Suprapubic skin (tissue), 4 donors: ENCODE data around the gene MROH2A. TPM values are rescaled to one million over a fixed set of nuclear protein-coding genes. Genes with fewer than 3 reads are reported as not detected.
"Not testable (repeated sequence)": the region's sequence is repeated elsewhere in the genome, so short reads cannot be mapped to it uniquely, and the experiment has no call there.

Experiments
- DNase-seq, 2 donors: peaks; one replicate each; pipeline ENCODE4 v3.0.0-alpha.2; 2019; ENCODE audit warnings: low spot score in 2 of 2
- H3K27ac ChIP-seq: fragments of 200-600 bp; sonication (generic); one replicate; pipeline ENCODE4 v1.5.1; 2019
- H3K27me3 ChIP-seq: fragments of 200-600 bp; sonication (generic); one replicate; pipeline ENCODE4 v1.5.1; 2019
- H3K36me3 ChIP-seq: fragments of 200-600 bp; sonication (generic); one replicate; pipeline ENCODE4 v1.5.1; 2019
- H3K4me1 ChIP-seq: fragments of 200-600 bp; sonication (generic); one replicate; pipeline ENCODE4 v1.5.1; 2019
- H3K4me3 ChIP-seq: fragments of 200-600 bp; sonication (generic); one replicate; pipeline ENCODE4 v1.5.1; 2019; ENCODE audit warnings: mild to moderate bottlenecking
- H3K9me3 ChIP-seq: fragments of 200-600 bp; sonication (generic); one replicate; pipeline ENCODE4 v1.5.1; 2019
- CTCF ChIP-seq, 2 donors: fragments of 200-600 bp in 1 of 2; fragments of 450-650 bp in 1 of 2; sonication (generic) in 1 of 2; IDR thresholded peaks; one replicate each; pipeline ENCODE4 v1.5.1; 2016 to 2019; ENCODE audit warnings: antibody characterized with exemption in 2 of 2, mild to moderate bottlenecking in 1 of 2, moderate library complexity in 1 of 2
- EP300 ChIP-seq: sonication (generic); formaldehyde crosslinking; IDR thresholded peaks from one replicate; pipeline ENCODE4 v1.6.1; 2017; ENCODE audit warnings: antibody characterized with exemption
- POLR2A ChIP-seq, 2 donors: fragments of 450-650 bp; IDR thresholded peaks; one replicate each; pipeline ENCODE4 v1.6.1; 2017; ENCODE audit warnings: antibody characterized with exemption in 2 of 2, mild to moderate bottlenecking in 2 of 2, moderate library complexity in 2 of 2
- POLR2AphosphoS5 ChIP-seq, 3 donors: sonication (generic); formaldehyde crosslinking; IDR thresholded peaks; one replicate each; pipeline ENCODE4 v1.6.1; 2017; ENCODE audit warnings: antibody characterized with exemption in 3 of 3
- WGBS: methylation state at CpG from one replicate; pipeline ENCODE4 v1.1.5; 2018; 5-methylcytosine and 5-hydroxymethylcytosine counted together
- total RNA-seq, 4 donors: library from RNA; depleted of rRNA; stranded (reverse); fragments of >200 nt; gene quantifications; one replicate each; pipeline ENCODE4 v1.1.0, GENCODE V29; 2016

The MROH2A gene
- total RNA-seq, 4 donors from 2014 or later: not detected

DNA sequence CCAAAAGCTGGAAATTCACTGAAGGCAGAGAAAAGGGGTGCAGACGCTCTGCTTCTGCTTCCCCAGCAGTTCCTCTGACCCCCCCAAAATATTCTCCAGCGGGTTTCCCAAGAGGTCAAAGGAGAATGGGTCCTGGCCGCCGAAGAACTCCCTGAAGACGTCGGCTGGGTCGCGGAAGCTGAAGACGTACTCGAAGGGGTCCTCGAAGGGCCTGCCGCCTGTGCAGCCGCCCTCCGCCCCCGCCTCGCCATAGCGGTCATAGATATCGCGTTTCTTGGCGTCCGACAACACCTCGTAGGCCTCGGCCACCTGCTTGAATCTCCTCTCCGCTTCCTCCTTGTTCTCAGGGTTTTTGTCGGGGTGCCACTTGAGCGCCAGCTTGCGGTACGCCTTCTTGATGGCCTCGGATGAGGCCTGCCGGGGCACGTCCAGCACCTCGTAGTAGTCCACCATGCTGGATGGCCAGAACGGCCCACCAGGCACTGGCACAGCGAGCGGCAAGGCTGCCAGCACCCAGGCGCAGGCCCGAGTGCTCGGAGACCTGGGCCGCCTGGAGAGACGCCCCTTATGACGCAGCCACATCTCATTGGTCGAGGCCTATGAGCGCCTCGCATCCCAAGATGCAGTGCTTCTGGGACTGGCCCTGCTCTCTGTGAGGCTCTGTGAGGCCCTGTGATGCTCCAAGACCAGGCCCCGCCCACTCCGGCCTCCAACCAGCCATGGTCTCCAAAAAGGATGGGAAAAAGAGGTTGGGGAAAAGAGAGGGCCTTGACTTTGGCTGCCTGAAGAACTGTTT is 34.5 kb upstream of the MROH2A start:
- H3K9me3 ChIP-seq: no peaks in the 10 kb centered on the region
- no peak overlapping the region for H3K4me3 ChIP-seq
- H3K27me3 ChIP-seq: no peaks in the 10 kb centered on the region
- H3K36me3 ChIP-seq: no peaks in the 10 kb centered on the region
- WGBS: 92% methylated on average over 32 of the region's 46 CpGs
- no peaks in the 10 kb centered on the region for H3K4me1 ChIP-seq
- DNase-seq: no peak
- TF ChIP-seq POLR2A (IDR thresholded peaks at IDR 0.05) (no peak), EP300 (no peak), POLR2AphosphoS5 (IDR thresholded peaks at IDR 0.05) (no peak), CTCF (IDR thresholded peaks at IDR 0.05) (no peak)
- no peak overlapping the region for H3K27ac ChIP-seq

DNA sequence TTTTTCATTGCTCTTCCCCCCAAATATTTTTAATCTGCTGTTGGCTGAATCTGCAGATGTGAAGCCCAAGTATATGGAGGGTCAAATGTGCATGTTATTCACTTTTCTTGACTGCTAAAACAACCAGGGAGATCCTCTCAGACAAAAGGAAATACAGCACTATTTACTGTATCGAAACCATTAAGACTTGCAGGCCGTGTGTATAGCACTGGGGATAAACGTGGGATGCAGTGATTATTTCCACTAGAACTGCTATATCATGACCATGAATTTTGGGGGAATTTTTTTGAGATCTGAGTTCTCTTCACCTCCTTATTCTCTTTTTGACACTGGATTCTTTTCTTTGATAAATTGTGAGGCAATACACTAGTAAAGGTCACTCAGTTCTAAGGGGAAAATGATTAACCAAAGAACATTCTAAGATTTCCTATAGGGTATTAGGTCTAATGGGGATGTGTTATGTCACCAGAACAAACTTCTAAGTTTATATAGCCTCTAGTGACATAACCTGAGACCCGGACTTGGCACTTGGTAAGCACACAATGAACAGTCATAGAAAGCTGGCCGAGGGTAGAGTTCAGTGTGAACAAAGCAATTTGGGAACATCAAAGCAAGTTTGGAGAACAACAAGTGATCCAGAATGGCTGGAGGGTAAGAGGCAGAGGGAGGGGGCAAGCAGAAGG is 32.9 kb upstream of the MROH2A start:
- H3K4me1 ChIP-seq: no peaks in the 10 kb centered on the region
- TF ChIP-seq EP300: no peak
- TF ChIP-seq CTCF (IDR thresholded peaks at IDR 0.05): no peak
- TF ChIP-seq POLR2AphosphoS5 (IDR thresholded peaks at IDR 0.05): no peak
- no peak for TF ChIP-seq POLR2A (IDR thresholded peaks at IDR 0.05)
- no peaks in the 10 kb centered on the region for H3K27me3 ChIP-seq
- 77% methylated on average over 5 of the region's 5 CpGs for WGBS
- no peak overlapping the region for H3K27ac ChIP-seq
- H3K4me3 ChIP-seq: no peak overlapping the region
- no peak for DNase-seq
- no peaks in the 10 kb centered on the region for H3K9me3 ChIP-seq
- no peaks in the 10 kb centered on the region for H3K36me3 ChIP-seq

GRCh38 chr2:233745838-233746237 is 32.3 kb upstream of the MROH2A start:
- H3K4me3 ChIP-seq, H3K4me1 ChIP-seq, DNase-seq, H3K36me3 ChIP-seq, H3K27ac ChIP-seq, H3K27me3 ChIP-seq, H3K9me3 ChIP-seq: not testable (repeated sequence)
- 74% methylated on average over 2 of the region's 2 CpGs for WGBS

GRCh38 chr2:233746475-233747282 is 31.5 kb upstream of the MROH2A start:
- no peak overlapping the region for H3K4me3 ChIP-seq
- no peak for DNase-seq
- H3K27me3 ChIP-seq: no peaks in the 10 kb centered on the region
- no peaks in the 10 kb centered on the region for H3K36me3 ChIP-seq
- H3K9me3 ChIP-seq: no peaks in the 10 kb centered on the region
- TF ChIP-seq POLR2A (IDR thresholded peaks at IDR 0.05): no peak
- TF ChIP-seq POLR2AphosphoS5 (IDR thresholded peaks at IDR 0.05): no peak
- TF ChIP-seq EP300: no peak
- TF ChIP-seq CTCF (IDR thresholded peaks at IDR 0.05): no peak
- 79% methylated on average over 10 of the region's 10 CpGs for WGBS
- no peak overlapping the region for H3K27ac ChIP-seq
- H3K4me1 ChIP-seq: no peaks in the 10 kb centered on the region

GRCh38 chr2:233747283-233747544 is 30.9 kb upstream of the MROH2A start:
- WGBS: 91% methylated on average over 4 of the region's 6 CpGs
- TF ChIP-seq POLR2AphosphoS5 (IDR thresholded peaks at IDR 0.05) (no peak), CTCF (IDR thresholded peaks at IDR 0.05) (no peak), POLR2A (IDR thresholded peaks at IDR 0.05) (no peak), EP300 (no peak)
- Histone ChIP-seq H3K36me3 (no peaks in the 10 kb centered on the region), H3K4me3 (no peak overlapping the region), H3K27me3 (no peaks in the 10 kb centered on the region), H3K4me1 (no peaks in the 10 kb centered on the region), H3K9me3 (no peaks in the 10 kb centered on the region), H3K27ac (no peak overlapping the region)
- DNase-seq: no peak

DNA sequence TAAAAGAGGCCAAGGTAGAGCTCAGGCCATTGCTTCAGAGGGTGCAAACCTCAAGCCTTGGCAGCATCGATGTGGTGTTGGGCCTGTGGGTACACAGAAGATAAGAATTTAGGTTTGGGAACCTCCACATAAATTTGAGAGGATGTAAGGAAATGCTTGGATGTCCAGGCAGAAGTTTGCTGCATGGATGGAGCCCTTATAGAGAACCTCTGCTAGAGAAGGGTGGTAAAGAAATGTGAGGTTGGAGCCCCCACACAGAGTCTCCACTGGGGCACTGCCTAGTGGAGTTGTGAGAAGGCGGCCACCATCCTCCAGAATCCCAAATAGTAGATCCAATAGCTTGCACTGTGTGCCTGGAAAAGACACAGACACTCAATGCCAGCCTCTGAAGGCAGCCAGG is 27.4 kb upstream of the MROH2A start:
- WGBS: 71% methylated on average over 2 of the region's 2 CpGs
- H3K27me3 ChIP-seq, H3K27ac ChIP-seq, H3K9me3 ChIP-seq, H3K4me3 ChIP-seq, H3K4me1 ChIP-seq, DNase-seq, H3K36me3 ChIP-seq: not testable (repeated sequence)

DNA sequence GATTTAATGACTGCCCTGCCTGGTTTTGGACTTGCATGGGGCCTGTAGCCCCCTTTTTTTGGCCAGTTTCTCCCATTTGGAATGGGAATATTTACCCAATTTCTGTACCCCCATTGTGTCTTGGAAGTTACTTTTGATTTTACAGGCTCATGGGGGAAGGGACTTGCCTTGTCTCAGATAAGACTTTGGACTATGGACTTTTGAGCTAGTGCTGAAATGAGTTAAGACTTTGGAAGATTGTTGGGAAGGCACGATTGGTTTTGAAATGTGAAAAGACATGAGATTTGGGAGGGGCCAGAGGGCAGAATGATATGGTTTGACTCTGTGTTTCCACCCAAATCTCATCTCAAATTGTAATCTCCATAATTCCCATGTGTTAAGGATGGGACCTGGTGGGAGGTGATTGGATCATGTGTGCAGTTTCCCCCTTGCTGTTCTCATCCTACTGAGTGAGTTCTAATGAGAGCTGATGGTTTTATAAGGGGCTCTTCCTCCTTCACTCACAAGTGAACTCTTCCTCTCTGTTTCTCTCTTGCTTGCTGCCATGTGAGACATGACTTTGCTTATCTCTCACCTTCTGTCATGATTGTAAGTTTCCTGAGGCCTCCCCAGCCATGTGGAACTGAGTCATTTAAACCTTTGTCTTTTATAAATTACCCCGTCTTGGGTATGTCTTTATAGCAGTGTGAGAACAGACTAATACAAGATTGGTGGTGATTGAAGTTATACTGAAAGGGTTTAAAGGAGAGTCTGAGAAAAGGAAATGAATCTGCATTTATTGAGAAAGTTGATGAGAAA is 26.7 kb upstream of the MROH2A start:
- H3K27ac ChIP-seq, H3K4me3 ChIP-seq, H3K36me3 ChIP-seq, H3K9me3 ChIP-seq, H3K4me1 ChIP-seq, DNase-seq, H3K27me3 ChIP-seq: not testable (repeated sequence)
- 71% methylated on average over 2 of the region's 2 CpGs for WGBS
